K562 (cell line): ENCODE data around the gene NR2F1. TPM values are rescaled to one million over a fixed set of nuclear protein-coding genes. Genes with fewer than 3 reads are reported as not detected.

Experiments used
- ATAC-seq: fragments of 200-7000 bp; cut with Tn5 transposase; 3 replicates; pipeline ENCODE4 v1.9.1; 2020; ENCODE audit warnings: moderate library complexity
- BruUV-seq: library from RNA; stranded (reverse); fragments of 400-500 nt; replicated peaks from 2 replicates; lab custom pipeline; 2021; lab: Mats Ljungman, UMichigan
- CTCF ChIA-PET: fragments of 300-600 bp; formaldehyde crosslinking; extraction: SDS; loops from one replicate; lab custom pipeline; 2021; ENCODE audit warnings: low intra/inter-chr PET ratio; lab: Yijun Ruan, JAX
- POLR2A ChIA-PET: fragments of 300-600, 350-650 bp; sonication (Branson Sonifier 250); formaldehyde crosslinking; extraction: SDS; loops from one replicate; lab custom pipeline; 2021; ENCODE audit warnings: antibody characterized with exemption, inconsistent platforms; lab: Yijun Ruan, JAX
- DNase-seq, 4 experiments: peaks; one replicate each; pipeline versions ENCODE4 v3.0.0 to v3.0.0-alpha.2; 2011 to 2018; ENCODE audit warnings: low spot score in 3 of 4, mixed read lengths in 3 of 4; ENCODE audit errors: extremely low read depth in 1 of 4
- FAIRE-seq: peaks from 2 replicates; lab custom pipeline; 2011; peaks lifted over from hg19 to GRCh38; lab: Jason Lieb, UNC
- H2AFZ ChIP-seq: 2 replicates; pipeline ENCODE4 v1.6.0; 2011; ENCODE audit warnings: low read depth, low read length, control low read depth, inconsistent platforms
- H3K27ac ChIP-seq: fragments of 200-600 bp; 3 replicates; pipeline ENCODE4 v1.8.0; 2011; ENCODE audit warnings: low read depth, mild to moderate bottlenecking, control low read depth, inconsistent platforms, low read length, moderate library complexity, mixed read lengths; ENCODE audit errors: extremely low read depth
- H3K27me3 ChIP-seq, 2 experiments: fragments of 300-600 bp in 1 of 2; 2 replicates in 1 of 2; 3 replicates in 1 of 2; pipeline versions ENCODE4 v1.6.0 to v1.8.0; 2011; ENCODE audit warnings: inconsistent platforms in 2 of 2, low read length in 2 of 2, mild to moderate bottlenecking in 1 of 2, mixed read lengths in 1 of 2, moderate library complexity in 1 of 2; ENCODE audit not compliant: control insufficient read depth in 2 of 2, insufficient read depth in 2 of 2
- H3K36me3 ChIP-seq: fragments of 300-600 bp; 3 replicates; pipeline ENCODE4 v1.8.0; 2011; ENCODE audit warnings: mild to moderate bottlenecking, low read length, inconsistent platforms; ENCODE audit not compliant: control insufficient read depth, insufficient read depth
- H3K4me1 ChIP-seq, 2 experiments: fragments of 200-600 bp in 1 of 2; replicated peaks in 1 of 2; 2 replicates in 1 of 2; 3 replicates in 1 of 2; pipeline versions ENCODE4 v1.5.1 to v1.8.0; 2011; ENCODE audit warnings: inconsistent platforms in 2 of 2, low read length in 2 of 2, mild to moderate bottlenecking in 1 of 2, mixed read lengths in 1 of 2, moderate library complexity in 1 of 2; ENCODE audit not compliant: control insufficient read depth in 2 of 2, insufficient read depth in 2 of 2
- H3K4me2 ChIP-seq: 2 replicates; pipeline ENCODE4 v1.6.1; 2011; ENCODE audit warnings: low read length, control low read depth, inconsistent platforms, mixed read lengths; ENCODE audit not compliant: insufficient read depth
- H3K4me3 ChIP-seq: fragments of 200-600 bp; sonication (generic), shearing (Covaris generic); 2 replicates; pipeline ENCODE4 v1.5.1; 2016; ENCODE audit warnings: control low read depth, inconsistent platforms
- H3K79me2 ChIP-seq: fragments of 200-600 bp; 3 replicates; pipeline ENCODE4 v1.8.0; 2011; ENCODE audit warnings: low read length, inconsistent platforms; ENCODE audit not compliant: control insufficient read depth, insufficient read depth
- H3K9ac ChIP-seq, 2 experiments: 2 replicates each; pipeline versions ENCODE4 v1.6.0 to v1.6.1; 2011; ENCODE audit warnings: low read depth in 2 of 2, low read length in 2 of 2, control low read depth in 1 of 2, inconsistent platforms in 1 of 2, mild to moderate bottlenecking in 1 of 2, mixed read lengths in 1 of 2; ENCODE audit not compliant: insufficient read depth in 1 of 2
- H3K9me1 ChIP-seq: one replicate; pipeline ENCODE4 v1.6.0; 2011; ENCODE audit warnings: inconsistent platforms, mild to moderate bottlenecking, low read length, moderate library complexity; ENCODE audit not compliant: control insufficient read depth, insufficient read depth
- H3K9me3 ChIP-seq: replicated peaks from 2 replicates; pipeline ENCODE4 v1.5.1; 2011; ENCODE audit warnings: low read depth, low read length, inconsistent platforms; ENCODE audit not compliant: control insufficient read depth, insufficient read depth
- H4K20me1 ChIP-seq: replicated peaks from 2 replicates; pipeline ENCODE4 v1.6.1; 2011; ENCODE audit warnings: low read length, inconsistent platforms, mixed read lengths; ENCODE audit not compliant: control insufficient read depth, insufficient read depth
- GABPB1 ChIP-seq: sonication (generic); formaldehyde crosslinking; IDR thresholded peaks from 2 replicates; pipeline ENCODE4 v1.8.0; 2022; ENCODE audit warnings: mild to moderate bottlenecking, missing genetic modification reagents
- HDAC6 ChIP-seq: IDR thresholded peaks from 2 replicates; pipeline ENCODE4 v1.6.1; 2012; ENCODE audit warnings: low read depth, mild to moderate bottlenecking, control low read depth, inconsistent platforms, low read length, moderate library complexity
- HEY1 ChIP-seq: fragments of 250-450 bp; sonication (Bioruptor Pico); IDR thresholded peaks from 2 replicates; pipeline ENCODE4 v1.5.0; 2020; ENCODE audit warnings: mild to moderate bottlenecking, moderate library complexity, borderline replicate concordance
- PRDM10 ChIP-seq: fragments of 450-650 bp; IDR thresholded peaks from 2 replicates; pipeline ENCODE4 v1.6.1; 2018; ENCODE audit not compliant: partially characterized antibody
- ZFP36 ChIP-seq: fragments of 150-350 bp; IDR thresholded peaks from 2 replicates; pipeline ENCODE4 v1.6.1; 2018; ENCODE audit warnings: low read length, low read depth; ENCODE audit not compliant: partially characterized antibody
- ZNF12 ChIP-seq: sonication (generic); formaldehyde crosslinking; IDR thresholded peaks from 2 replicates; pipeline ENCODE4 v1.4.0; 2020; ENCODE audit warnings: mild to moderate bottlenecking, missing genetic modification reagents
- WGBS: fragments of 100-300 bp; shearing (Covaris generic); methylation state at CpG from one replicate; pipeline ENCODE4 v1.1.6; 2016; ENCODE audit warnings: low coverage, mixed read lengths; ENCODE audit not compliant: insufficient coverage; ENCODE audit errors: missing lambda C conversion rate; 5-methylcytosine and 5-hydroxymethylcytosine counted together
- in situ Hi-C: fragments of 300-500 bp; cut with MboI; formaldehyde crosslinking; loops from 4 replicates; pipeline ENCODE4 v1.15.0; 2018; ENCODE audit warnings: inconsistent platforms, mixed read lengths
- intact Hi-C: fragments of 100-400 bp; cut with micrococcal nuclease; formaldehyde crosslinking; loops from 2 replicates; pipeline ENCODE4 v1.14.2; 2022
- polyA plus RNA-seq, 8 experiments: library from polyadenylated mRNA; depleted of rRNA in 4 of 8; stranded (reverse) in 5 of 8; unstranded in 3 of 8; fragments of >200 nt; fragmentation: Nextera tagmentation in 2 of 8; fragmentation: Illumina TruSeq in 1 of 8; extraction: Ambion mirVana in 2 of 8; extraction: Trizol in 1 of 8; gene quantifications; 2 replicates each; pipeline versions ENCODE4 v1.2.1 to v1.2.3, GENCODE V29; 2011 to 2014; ENCODE audit warnings: inconsistent platforms in 1 of 8, missing spikeins in 1 of 8
- total RNA-seq, 7 experiments: library from RNA; depleted of rRNA in 6 of 7; stranded (reverse); fragments of >200 nt in 6 of 7; fragmentation: Illumina TruSeq in 2 of 7; extraction: Trizol in 2 of 7; gene quantifications; 2 replicates each; pipeline versions ENCODE4 v1.2.1 to v1.2.3, GENCODE V29; 2011 to 2021; ENCODE audit warnings: low replicate concordance in 1 of 7
- TF ChIP-seq, protein P1 (sequence below): fragments of 450-650 bp; IDR thresholded peaks from 2 replicates; pipeline ENCODE4 v1.6.1; 2016; ENCODE audit warnings: antibody characterized with exemption
- TF ChIP-seq, protein P2 (sequence below): sonication (generic); IDR thresholded peaks from 2 replicates; pipeline ENCODE4 v1.6.1; 2016

NR2F1 gene
- total and polyA plus RNA-seq, 9 of the 15 experiments (the other 6 are each of a cell fraction or from before 2014, with no cell fraction given) = 0.18 TPM; not detected in 8

DNA sequence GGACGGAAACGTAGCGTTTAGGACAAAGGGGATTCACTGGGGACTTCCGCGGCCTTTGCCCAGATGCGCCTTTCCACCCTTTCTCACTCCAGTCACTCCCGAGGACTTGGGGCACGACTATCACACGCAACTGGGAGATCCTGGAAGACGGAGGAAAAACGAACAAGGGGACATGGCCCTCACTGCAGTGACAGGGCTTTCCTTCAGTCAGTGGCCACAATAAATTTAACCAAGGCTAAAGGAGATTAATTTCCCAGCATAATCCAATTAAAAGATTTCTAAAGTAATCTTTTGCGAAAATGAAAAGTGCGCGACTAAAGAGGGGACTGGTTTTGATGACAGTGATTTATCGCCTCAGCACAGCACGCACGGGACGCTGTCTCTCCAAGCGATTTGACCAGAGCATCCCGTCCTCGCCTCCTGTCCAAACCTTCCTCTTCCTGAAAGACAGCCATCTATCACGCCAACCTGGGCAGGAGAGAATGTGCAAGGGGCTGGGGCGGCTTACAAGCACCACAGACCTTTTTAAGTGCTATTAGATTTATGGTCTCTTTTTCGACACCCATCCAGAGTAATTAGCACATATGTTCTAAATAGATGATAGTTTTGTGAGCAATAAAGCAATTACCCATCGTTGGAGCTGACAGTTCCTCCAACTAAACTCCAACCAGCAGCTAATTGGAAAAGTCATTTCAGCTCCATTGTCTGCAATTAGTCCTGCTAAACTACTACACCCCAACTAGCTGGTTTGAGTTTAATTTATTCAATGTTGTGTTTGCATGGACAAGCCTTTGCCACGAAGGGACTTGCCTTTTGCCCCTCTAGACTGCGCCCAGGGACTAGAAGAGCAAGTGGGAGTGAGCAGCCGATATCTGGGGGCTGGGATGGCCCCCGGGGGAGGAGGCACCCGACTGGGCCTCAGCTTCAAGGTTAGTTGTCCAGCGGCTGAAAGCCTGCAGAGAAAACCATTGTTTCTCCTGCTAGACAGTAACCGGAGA lies 9.4 kb upstream of the NR2F1 start (continued):
- TF ChIP-seq, protein P1, sequence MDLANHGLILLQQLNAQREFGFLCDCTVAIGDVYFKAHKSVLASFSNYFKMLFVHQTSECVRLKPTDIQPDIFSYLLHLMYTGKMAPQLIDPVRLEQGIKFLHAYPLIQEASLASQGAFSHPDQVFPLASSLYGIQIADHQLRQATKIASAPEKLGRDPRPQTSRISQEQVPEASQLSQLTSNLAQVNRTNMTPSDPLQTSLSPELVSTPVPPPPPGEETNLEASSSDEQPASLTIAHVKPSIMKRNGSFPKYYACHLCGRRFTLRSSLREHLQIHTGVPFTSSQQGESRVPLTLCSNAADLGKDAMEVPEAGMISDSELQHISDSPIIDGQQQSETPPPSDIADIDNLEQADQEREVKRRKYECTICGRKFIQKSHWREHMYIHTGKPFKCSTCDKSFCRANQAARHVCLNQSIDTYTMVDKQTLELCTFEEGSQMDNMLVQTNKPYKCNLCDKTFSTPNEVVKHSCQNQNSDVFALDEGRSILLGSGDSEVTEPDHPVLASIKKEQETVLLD = no peak
- TF ChIP-seq GABPB1 (CRISPR knock-in tag) (no peak), ZNF12 (CRISPR knock-in tag) (no peak)
- TF ChIP-seq, all 486 proteins: peak for 0

- intact Hi-C loops = no loop called here
- DNase-seq = no peak
- TF ChIP-seq HDAC6 = no peak
- TF ChIP-seq PRDM10 = no peak
- no peak for TF ChIP-seq HEY1
- TF ChIP-seq, protein P2, sequence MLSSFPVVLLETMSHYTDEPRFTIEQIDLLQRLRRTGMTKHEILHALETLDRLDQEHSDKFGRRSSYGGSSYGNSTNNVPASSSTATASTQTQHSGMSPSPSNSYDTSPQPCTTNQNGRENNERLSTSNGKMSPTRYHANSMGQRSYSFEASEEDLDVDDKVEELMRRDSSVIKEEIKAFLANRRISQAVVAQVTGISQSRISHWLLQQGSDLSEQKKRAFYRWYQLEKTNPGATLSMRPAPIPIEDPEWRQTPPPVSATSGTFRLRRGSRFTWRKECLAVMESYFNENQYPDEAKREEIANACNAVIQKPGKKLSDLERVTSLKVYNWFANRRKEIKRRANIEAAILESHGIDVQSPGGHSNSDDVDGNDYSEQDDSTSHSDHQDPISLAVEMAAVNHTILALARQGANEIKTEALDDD = no peak
- TF ChIP-seq ZFP36 = no peak
Observed at GRCh38 chr5:93574491-93575305, 8.3 kb upstream of the NR2F1 start.

More at GRCh38 chr5:93574491-93575305, 8.3 kb upstream of the NR2F1 start:
- Histone ChIP-seq H3K4me3 (no peak overlapping the region), H4K20me1 (no peaks in the 10 kb centered on the region), H3K79me2 (no peaks in the 10 kb centered on the region), H3K36me3 (no peaks in the 10 kb centered on the region), H2AFZ (no peak overlapping the region), H3K9ac (no peak overlapping the region), H3K9me1 (no peaks in the 10 kb centered on the region), H3K27me3 (peaks cover 0 to 30% of the 10 kb centered on the region in 2 experiments; a peak in 2 of 5 replicates), H3K27ac (no peak overlapping the region), H3K9me3 (no peaks in the 10 kb centered on the region), H3K4me2 (no peak overlapping the region), H3K4me1 (no peaks in the 10 kb centered on the region; a peak in 1 of 5 replicates)
- ATAC-seq (no peak), FAIRE-seq (no peak)
- BruUV-seq = no TSS peak
- WGBS = 0% methylated on average over 12 of the region's 12 CpGs
- POLR2A ChIA-PET = no interaction called here
- CTCF ChIA-PET = no interaction called here
- in situ Hi-C loops = loop anchor here (25.0 kb wide), 1 partner anchor 1163 kb away; no protein-coding TSS in a partner anchor
